Activated CD8-positive, alpha-beta T cell treated with anti-CD3 and anti-CD28 coated beads, Interleukin-2, amount 10 ng/mL, durations not matched to agents 7 days and 5 days (primary cell): Measurements from ENCODE around the gene NLRP5. TPM values are rescaled to one million over a fixed set of nuclear protein-coding genes. Genes with fewer than 3 reads are reported as not detected.

Source experiments
- ATAC-seq: fragments of 150-1000 bp; cut with Tn5 transposase; one replicate; pipeline ENCODE4 v1.10.0; 2021; ENCODE audit warnings: moderate library complexity
- CTCF ChIA-PET: fragments of 350-600 bp; sonication (Branson Sonifier 250); formaldehyde crosslinking; loops from one replicate; lab custom pipeline; 2021; ENCODE audit warnings: antibody characterized with exemption; lab: Charles Lee
- POLR2A ChIA-PET: fragments of 350-600 bp; sonication (Branson Sonifier 250); formaldehyde crosslinking; loops from one replicate; lab custom pipeline; 2021; ENCODE audit warnings: antibody characterized with exemption; lab: Charles Lee
- DNase-seq: peaks from one replicate; pipeline ENCODE4 v3.0.0-alpha.2; 2020
- H3K27ac Mint-ChIP-seq: one replicate; pipeline ENCODE4 v1.8.0; 2021; ENCODE audit warnings: mild to moderate bottlenecking, mixed read lengths
- H3K27me3 Mint-ChIP-seq: one replicate; pipeline ENCODE4 v1.8.0; 2021; ENCODE audit warnings: low read depth, mixed read lengths
- H3K36me3 Mint-ChIP-seq: one replicate; pipeline ENCODE4 v1.8.0; 2021; ENCODE audit warnings: low read depth, mixed read lengths
- H3K4me1 Mint-ChIP-seq: one replicate; pipeline ENCODE4 v1.8.0; 2021; ENCODE audit warnings: low read depth, mixed read lengths
- H3K4me3 Mint-ChIP-seq: one replicate; pipeline ENCODE4 v1.8.0; 2021; ENCODE audit warnings: mild to moderate bottlenecking, mixed read lengths
- H3K9me3 Mint-ChIP-seq: one replicate; pipeline ENCODE4 v1.8.0; 2022; ENCODE audit warnings: mixed read lengths; ENCODE audit not compliant: insufficient read depth
- total RNA-seq, 2 experiments: library from RNA; stranded (reverse); gene quantifications; one replicate each; pipeline ENCODE4 v1.2.3, GENCODE V29; 2021

Gene NLRP5
- total RNA-seq, 2 experiments from 2014 or later, result not detected

DNA sequence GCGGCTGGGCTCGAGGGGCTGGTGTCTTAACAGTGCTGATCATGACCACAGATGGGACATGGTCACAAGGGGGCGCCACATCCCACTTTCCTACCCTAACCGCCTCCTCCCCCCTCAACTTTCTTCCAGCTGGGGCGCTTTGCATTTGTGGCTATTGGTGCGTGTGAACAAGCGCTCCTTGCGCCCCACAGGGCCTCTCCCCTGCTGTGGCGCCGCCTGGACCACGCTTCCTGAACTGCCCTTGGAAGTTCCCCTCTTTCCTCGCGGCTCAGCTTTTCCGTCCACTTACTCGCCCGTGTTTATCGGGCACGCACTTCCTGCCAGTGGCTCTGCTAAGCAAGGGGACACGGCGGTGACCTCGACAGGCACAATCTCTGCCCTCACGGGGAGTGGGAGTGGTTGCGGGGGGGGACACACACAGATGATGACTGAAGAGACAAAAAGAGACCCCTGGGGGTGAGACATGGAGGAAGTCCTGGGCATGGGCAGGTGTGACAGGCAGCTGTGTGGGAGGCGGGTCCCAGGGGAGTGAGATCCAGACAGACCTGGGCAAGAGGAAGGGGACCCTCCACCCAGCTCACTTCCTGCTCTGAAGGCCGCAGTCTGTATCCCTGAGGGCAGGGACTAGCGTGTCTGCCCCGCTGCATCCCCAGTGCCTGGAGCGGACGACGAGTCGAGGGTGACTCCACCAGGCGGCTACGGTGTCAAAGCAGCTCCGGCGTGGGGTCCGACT is 94.3 kb downstream of the NLRP5 start:
- no peaks in the 10 kb centered on the region for H3K9me3 Mint-ChIP-seq
- POLR2A ChIA-PET, result interaction anchor here (0.7 to 1.3 kb wide), 2 partner anchors 31 to 90 kb away, joined by 3 to 4 read pairs; no protein-coding TSS in a partner anchor
- DNase-seq (peak; percentile 80), ATAC-seq (peak; percentile 71)
- peak overlapping the region; percentile 67 for H3K4me3 Mint-ChIP-seq
- peaks cover 10% of the 10 kb centered on the region for H3K4me1 Mint-ChIP-seq
- H3K27ac Mint-ChIP-seq, result no peak overlapping the region
- H3K27me3 Mint-ChIP-seq, result peaks cover 4% of the 10 kb centered on the region
- CTCF ChIA-PET, result interaction anchor here (0.7 to 4.1 kb wide), 14 partner anchors 10 to 268 kb away, joined by 3 to 28 read pairs (median 4); partner anchors contain the start of gene ZNF444
- no peaks in the 10 kb centered on the region for H3K36me3 Mint-ChIP-seq

DNA sequence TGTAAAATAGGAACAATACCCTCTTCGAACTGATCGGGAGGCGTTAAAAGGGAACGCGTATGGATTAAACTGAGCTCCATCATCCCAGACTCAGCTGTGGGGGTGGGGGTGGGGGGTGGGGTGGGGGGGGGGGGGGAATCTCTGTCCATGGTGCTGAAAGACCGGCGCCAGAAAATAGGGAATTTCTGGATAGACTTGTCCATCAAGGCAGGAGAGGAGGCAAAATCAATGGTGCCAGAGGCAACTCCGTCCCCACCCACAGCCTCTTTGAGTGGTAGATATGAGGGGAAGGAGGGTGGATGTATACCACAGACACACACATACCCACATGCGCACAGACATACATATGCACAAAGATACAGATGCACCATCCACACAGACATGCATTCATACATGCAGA is 97.1 kb downstream of the NLRP5 start:
- Mint-ChIP-seq H3K4me3 (no peak overlapping the region), H3K27me3 (peaks cover 4% of the 10 kb centered on the region), H3K9me3 (no peaks in the 10 kb centered on the region), H3K4me1 (peaks cover 10% of the 10 kb centered on the region), H3K36me3 (peaks cover 4% of the 10 kb centered on the region), H3K27ac (no peak overlapping the region)
- CTCF ChIA-PET, result no interaction called here
- POLR2A ChIA-PET, result interaction anchor here (1.0 kb wide), 1 partner anchor 12 kb away, joined by 3 read pairs; no protein-coding TSS in a partner anchor
- no peak for ATAC-seq
- DNase-seq, result no peak

DNA sequence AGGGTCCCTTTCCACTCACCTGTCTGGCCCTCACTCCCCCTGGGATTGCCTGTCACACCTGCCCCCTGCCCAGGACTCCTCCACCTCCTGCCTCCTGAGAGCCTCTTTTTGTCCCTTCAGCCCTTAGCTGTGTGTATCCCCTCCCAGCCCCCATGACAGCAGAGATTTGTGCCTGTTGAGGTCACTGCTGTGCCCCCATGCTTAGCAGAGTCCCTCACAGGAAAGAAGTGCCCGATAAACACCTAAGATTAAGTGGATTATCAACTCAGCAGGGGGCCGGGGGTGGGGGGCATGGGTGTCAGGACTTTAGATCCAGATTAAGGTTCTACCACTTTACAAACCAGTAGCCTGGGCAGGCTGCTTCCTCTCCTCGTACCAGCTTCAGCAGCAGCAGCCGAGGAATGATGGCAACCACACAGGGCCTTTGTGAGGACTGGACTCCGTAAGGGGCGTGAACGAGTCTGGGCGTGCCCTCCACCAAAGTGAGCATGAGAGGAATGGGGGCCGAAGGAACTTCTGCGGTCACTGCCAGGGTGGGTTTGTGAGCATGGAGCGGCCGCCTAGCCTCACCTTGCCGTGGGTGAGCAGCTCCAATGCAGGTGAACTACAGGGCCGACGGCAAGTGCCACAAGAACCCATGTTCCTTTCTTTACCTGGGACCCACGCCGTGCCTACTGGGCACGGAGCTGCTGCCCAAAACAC is 98.4 kb downstream of the NLRP5 start:
- ATAC-seq, result no peak
- Mint-ChIP-seq H3K4me3 (no peak overlapping the region), H3K4me1 (peaks cover 10% of the 10 kb centered on the region), H3K9me3 (no peaks in the 10 kb centered on the region), H3K27ac (no peak overlapping the region), H3K36me3 (peaks cover 8% of the 10 kb centered on the region), H3K27me3 (peaks cover 4% of the 10 kb centered on the region)
- CTCF ChIA-PET, result interaction anchor here (1.1 kb wide), 1 partner anchor 169 kb away, joined by 4 read pairs; no protein-coding TSS in a partner anchor
- DNase-seq, result no peak
- POLR2A ChIA-PET, result interaction anchor here (1.5 kb wide), 1 partner anchor 35 kb away, joined by 6 read pairs; the partner anchor contains the start of gene ZNF787

DNA sequence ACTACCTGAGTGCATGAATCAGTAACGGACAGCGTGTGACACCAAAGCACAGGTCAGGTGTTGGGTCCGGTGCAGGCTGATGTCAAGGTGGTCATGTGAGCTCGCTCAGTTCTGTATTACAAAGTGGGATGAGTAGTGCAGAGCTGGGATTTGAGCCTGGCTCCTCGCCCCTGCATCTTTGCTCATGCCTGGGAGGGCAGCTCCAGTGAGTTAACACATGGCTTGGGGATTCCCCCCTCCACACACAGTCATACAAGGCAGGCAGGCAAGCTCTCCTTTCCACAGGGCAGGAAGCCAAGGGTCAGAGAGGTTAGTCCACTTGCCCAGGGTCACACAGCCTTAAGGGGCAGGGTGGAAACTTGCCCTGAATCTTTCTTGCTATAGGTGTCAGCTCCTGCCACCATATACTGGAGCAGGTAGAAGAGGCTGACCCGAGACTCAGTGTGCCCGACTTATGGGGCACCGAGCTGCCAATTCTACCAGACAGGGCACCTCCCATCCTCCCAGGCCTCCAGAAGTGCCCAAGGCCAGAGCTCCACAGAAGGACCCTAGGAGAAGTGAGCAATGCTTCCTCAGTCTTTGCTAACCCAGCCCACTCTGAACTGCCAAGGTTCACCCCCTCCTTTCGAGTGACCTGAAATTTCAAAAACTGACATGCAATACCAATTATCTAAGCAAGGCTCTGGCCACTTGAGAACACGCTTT is 99.1 kb downstream of the NLRP5 start:
- CTCF ChIA-PET, result interaction anchor here (1.1 kb wide), 1 partner anchor 168 kb away, joined by 4 read pairs; no protein-coding TSS in a partner anchor
- DNase-seq (no peak), ATAC-seq (no peak)
- Mint-ChIP-seq H3K36me3 (peaks cover 8% of the 10 kb centered on the region), H3K4me3 (no peak overlapping the region), H3K27ac (no peak overlapping the region), H3K9me3 (no peaks in the 10 kb centered on the region), H3K4me1 (peaks cover 8% of the 10 kb centered on the region), H3K27me3 (peaks cover 4% of the 10 kb centered on the region)
- POLR2A ChIA-PET, result interaction anchor here (1.5 kb wide), 1 partner anchor 35 kb away, joined by 6 read pairs; the partner anchor contains the start of gene ZNF787

DNA sequence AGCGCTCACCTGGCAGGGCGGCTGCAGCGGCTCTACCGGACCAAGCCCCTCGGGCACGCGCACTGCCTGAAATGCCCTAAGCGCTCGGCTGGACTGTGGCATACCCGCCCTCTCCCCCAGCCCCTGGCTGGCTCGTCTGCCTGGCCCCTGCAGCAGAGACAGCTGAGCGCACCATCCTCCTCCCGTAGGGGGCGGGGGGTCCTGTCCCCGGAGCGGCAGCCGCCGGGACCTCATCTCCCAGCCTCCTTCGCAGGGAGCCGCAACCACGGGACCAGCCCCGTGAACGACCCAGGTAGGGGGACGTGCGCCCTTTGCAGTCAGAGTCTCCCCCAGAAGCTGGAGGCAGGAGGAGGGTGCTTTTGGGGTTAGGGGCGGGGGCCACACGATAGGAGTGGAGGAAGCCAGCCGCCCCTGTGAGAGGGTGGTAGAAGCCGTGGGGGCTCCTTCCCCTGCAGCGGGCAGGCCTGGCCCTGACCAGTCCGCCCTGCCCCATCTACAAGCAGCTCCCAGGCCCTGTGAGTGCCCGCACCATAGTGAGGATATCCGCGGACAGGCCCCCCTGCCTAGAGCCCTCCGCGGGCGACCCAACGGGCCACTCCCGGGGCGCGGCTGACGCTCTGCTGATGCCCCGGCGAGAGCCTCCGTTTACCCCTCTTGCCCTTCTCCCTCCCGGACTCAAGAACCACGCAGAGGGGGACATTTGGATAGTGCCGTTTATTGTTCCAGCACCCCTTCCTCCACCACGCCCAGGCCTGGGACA is 100.3 kb downstream of the NLRP5 start:
- H3K9me3 Mint-ChIP-seq, result no peaks in the 10 kb centered on the region
- H3K27ac Mint-ChIP-seq, result no peak overlapping the region
- H3K4me1 Mint-ChIP-seq, result no peaks in the 10 kb centered on the region
- peaks cover 10% of the 10 kb centered on the region for H3K36me3 Mint-ChIP-seq
- H3K4me3 Mint-ChIP-seq, result no peak overlapping the region
- ATAC-seq, result no peak
- ChIA-PET CTCF (no interaction called here), POLR2A (no interaction called here)
- H3K27me3 Mint-ChIP-seq, result no peaks in the 10 kb centered on the region
- no peak for DNase-seq

DNA sequence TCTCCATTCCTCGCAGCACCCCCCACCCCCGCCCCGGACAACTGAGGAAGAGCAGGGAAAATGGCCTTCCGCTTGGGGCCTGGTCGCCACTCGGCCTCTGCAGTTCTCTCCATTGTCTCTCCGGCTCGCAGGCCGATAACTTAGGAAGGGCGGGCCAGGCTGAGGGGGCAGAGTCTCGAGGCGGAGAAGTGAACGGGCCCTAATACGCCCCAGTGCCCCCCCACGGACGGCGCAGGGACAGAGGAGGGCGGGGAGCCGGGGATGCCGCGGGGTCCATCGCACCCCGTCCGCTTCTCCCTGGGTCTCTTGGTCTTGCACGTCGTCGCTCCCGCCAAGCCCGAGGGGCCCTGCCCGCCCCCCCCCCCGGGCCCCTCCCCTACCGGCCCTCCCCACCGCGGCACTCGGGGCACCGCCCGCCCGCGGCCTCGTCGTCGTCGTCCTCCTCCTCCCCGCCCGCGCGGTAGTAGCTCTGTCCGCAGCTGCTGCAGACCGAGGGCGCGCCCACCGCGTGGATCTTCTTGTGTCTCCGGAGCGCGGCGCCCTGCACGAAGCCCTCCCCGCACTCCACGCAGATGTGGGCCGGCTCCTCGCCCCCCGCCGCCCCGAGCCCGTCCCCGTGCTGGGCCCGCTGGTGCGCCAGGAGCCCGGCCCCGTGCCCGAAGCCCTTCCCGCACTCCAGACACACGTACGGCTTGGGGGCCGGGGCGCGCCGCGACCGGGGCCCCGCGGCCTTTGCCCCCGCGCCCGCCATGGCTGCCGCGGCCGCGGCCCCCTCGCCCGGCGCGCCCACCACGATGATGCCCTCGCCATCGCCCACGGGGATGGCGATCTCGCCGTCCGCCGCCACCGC is 101.3 kb downstream of the NLRP5 start:
- Mint-ChIP-seq H3K4me1 (peaks cover 2% of the 10 kb centered on the region), H3K9me3 (no peaks in the 10 kb centered on the region), H3K27ac (no peak overlapping the region), H3K27me3 (no peaks in the 10 kb centered on the region), H3K4me3 (no peak overlapping the region), H3K36me3 (peaks cover 14% of the 10 kb centered on the region)
- DNase-seq, result no peak
- CTCF ChIA-PET, result interaction anchor here (1.1 kb wide), 1 partner anchor 22 kb away, joined by 3 read pairs; no protein-coding TSS in a partner anchor
- no peak for ATAC-seq
- POLR2A ChIA-PET, result no interaction called here

DNA sequence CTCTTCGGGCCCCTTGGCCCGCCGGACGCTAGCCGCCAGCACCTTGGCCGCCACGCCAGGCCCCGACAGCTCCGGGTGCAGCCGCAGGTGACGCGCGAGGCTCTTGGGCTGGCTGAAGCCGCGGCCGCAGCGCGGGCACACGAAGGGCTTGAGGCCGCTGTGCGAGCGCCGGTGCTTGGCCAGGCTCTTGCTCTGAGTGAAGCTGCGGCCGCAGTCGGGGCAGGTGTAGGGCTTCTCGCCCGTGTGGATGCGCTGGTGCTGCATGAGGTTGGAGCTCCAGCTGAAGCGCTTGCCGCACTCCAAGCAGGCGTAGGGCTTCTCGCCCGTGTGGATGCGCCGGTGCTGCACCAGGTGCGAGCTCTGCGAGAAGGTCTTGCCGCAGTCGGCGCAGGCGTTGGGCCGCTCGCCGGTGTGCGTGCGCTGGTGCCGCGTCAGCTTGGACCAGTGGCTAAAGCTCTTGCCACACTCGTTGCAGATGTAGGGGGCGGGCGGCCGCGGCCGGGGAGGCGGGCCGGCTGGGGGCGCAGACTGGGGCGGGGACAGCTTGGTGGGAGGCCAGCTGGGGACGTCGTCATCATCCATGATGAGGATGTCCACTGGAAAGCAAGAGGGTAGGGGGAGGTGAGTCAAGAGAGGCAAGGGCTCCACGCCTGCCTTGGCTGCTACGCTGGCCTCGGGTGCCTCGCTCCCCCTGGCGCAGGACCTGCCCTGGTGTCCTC is 102.1 kb downstream of the NLRP5 start:
- Mint-ChIP-seq H3K4me1 (peaks cover 3% of the 10 kb centered on the region), H3K27me3 (no peaks in the 10 kb centered on the region), H3K36me3 (peaks cover 22% of the 10 kb centered on the region), H3K9me3 (peaks cover 3% of the 10 kb centered on the region), H3K4me3 (no peak overlapping the region), H3K27ac (no peak overlapping the region)
- ChIA-PET POLR2A (no interaction called here), CTCF (interaction anchor here (1.1 kb wide), 1 partner anchor 23 kb away, joined by 3 read pairs; no protein-coding TSS in a partner anchor)
- ATAC-seq (no peak), DNase-seq (no peak)

DNA sequence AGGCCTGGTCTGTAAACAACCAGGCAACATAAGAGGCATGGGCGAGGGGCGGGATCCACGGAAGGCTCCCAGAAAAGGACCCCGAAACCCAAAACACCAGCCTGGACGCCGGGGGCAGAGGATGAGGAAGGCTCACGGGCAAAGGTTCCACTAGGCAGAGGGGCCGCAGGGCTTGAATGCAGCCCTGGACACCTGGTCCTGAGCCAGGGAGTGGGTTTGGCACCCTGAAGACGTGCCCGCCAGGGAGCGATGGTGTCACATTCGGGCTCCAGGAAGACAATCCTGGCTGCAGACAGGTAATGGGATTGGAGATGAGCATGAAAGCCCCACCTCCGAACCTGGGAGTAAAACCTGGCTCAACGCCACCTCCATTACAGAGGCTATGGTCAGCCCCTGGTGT is 102.8 kb downstream of the NLRP5 start:
- POLR2A ChIA-PET, result no interaction called here
- ATAC-seq, result no peak
- Mint-ChIP-seq H3K4me1 (peaks cover 3% of the 10 kb centered on the region), H3K36me3 (peaks cover 26% of the 10 kb centered on the region), H3K4me3 (no peak overlapping the region), H3K27ac (no peak overlapping the region), H3K9me3 (peaks cover 6% of the 10 kb centered on the region), H3K27me3 (no peaks in the 10 kb centered on the region)
- DNase-seq, result no peak
- CTCF ChIA-PET, result interaction anchor here (1.1 kb wide), 1 partner anchor 24 kb away, joined by 3 read pairs; no protein-coding TSS in a partner anchor

DNA sequence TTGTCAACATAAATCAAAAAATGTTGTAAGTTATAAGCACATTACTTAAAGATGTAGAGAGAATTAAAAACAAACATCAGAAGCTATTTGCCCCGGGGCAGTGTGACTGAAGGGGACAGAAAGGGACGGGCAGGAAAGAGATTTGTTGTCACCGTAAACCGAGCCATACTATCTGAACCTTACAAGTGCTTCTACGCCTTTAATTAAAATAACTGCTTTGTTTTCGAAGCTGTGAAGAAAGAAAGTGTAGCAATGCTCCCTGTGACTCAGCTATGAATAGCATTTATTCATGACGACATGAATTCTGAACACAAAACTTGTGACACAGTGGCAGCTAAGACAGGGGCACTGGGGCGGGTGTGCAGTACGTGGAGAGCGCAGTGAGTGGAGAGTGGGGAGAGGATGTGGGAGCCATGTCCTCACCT is 104.5 kb downstream of the NLRP5 start:
- peaks cover 37% of the 10 kb centered on the region for H3K36me3 Mint-ChIP-seq
- peaks cover 3% of the 10 kb centered on the region for H3K4me1 Mint-ChIP-seq
- ATAC-seq, result no peak
- ChIA-PET CTCF (interaction anchor here (1.0 kb wide), 1 partner anchor 10 kb away, joined by 3 read pairs; no protein-coding TSS in a partner anchor), POLR2A (no interaction called here)
- peaks cover 6% of the 10 kb centered on the region for H3K9me3 Mint-ChIP-seq
- H3K27me3 Mint-ChIP-seq, result no peaks in the 10 kb centered on the region
- no peak overlapping the region for H3K4me3 Mint-ChIP-seq
- DNase-seq, result no peak
- H3K27ac Mint-ChIP-seq, result no peak overlapping the region
